ENCODE results near the gene KDM1B. TPM values are rescaled to one million over a fixed set of nuclear protein-coding genes. Genes with fewer than 3 reads are reported as not detected.
"Not testable (repeated sequence)": the region's sequence is repeated elsewhere in the genome, so short reads cannot be mapped to it uniquely, and the experiment has no call there.

Gene KDM1B
- total RNA-seq, 1 experiment from 2014 or later = 25.0 TPM

GRCh38 chr6:18233770-18234169, 78.5 kb downstream of the KDM1B start:
- H3K27me3 ChIP-seq (ENCODE audit: low read length); H3K9me2 ChIP-seq (replicated peaks; ENCODE audit: low read length); ATAC-seq; H3K27ac ChIP-seq (ENCODE audit: low read length); H3K9me3 ChIP-seq (ENCODE audit: low read length); POLR2A ChIA-PET (ENCODE audit: unreplicated experiment); H3K4me1 ChIP-seq (ENCODE audit: insufficient read depth, low read length); H3F3A ChIP-seq (ENCODE audit: low read length, unreplicated experiment); intact Hi-C loops (cut with micrococcal nuclease); DNase-seq; H4K20me1 ChIP-seq (ENCODE audit: low read length); H3K9ac ChIP-seq (ENCODE audit: low read length); H2AFZ ChIP-seq (ENCODE audit: low read length); BruUV-seq (replicated peaks); CTCF ChIA-PET; H3K4me3 ChIP-seq (ENCODE audit: low read length); H3K4me2 ChIP-seq (ENCODE audit: low read length): not testable (repeated sequence)
- Histone ChIP-seq H3K36me3 (ENCODE audit: low read depth, low read length) (peaks cover 48% of the 10 kb centered on the region), H3K79me2 (ENCODE audit: low read length) (peaks cover 48% of the 10 kb centered on the region)

- no peaks in the 10 kb centered on the region for H3K9me3 ChIP-seq (ENCODE audit: low read length)
- ATAC-seq (no peak), DNase-seq (no peak)
- ChIA-PET CTCF (no interaction called here), POLR2A (ENCODE audit: unreplicated experiment) (no interaction called here)
- H3K4me3 ChIP-seq (ENCODE audit: low read length) = no peak overlapping the region
- intact Hi-C loops (cut with micrococcal nuclease) = no loop called here
- no peak overlapping the region for H2AFZ ChIP-seq (ENCODE audit: low read length)
- no peak overlapping the region for H3K4me2 ChIP-seq (ENCODE audit: low read length)
- no peaks in the 10 kb centered on the region for H3K4me1 ChIP-seq (ENCODE audit: insufficient read depth, low read length)
- no peak overlapping the region for H3K9ac ChIP-seq (ENCODE audit: low read length)
- no peaks in the 10 kb centered on the region for H3F3A ChIP-seq (ENCODE audit: low read length, unreplicated experiment)
- H3K36me3 ChIP-seq (ENCODE audit: low read depth, low read length) = peaks cover 49% of the 10 kb centered on the region
- no TSS peak for BruUV-seq (replicated peaks)
- peaks cover 50% of the 10 kb centered on the region for H3K79me2 ChIP-seq (ENCODE audit: low read length)
- H3K9me2 ChIP-seq (replicated peaks; ENCODE audit: low read length) = no peaks in the 10 kb centered on the region
- no peaks in the 10 kb centered on the region for H3K27me3 ChIP-seq (ENCODE audit: low read length)
- peaks cover 6% of the 10 kb centered on the region; the same call in 1 of the 2 replicates for H4K20me1 ChIP-seq (ENCODE audit: low read length)
- TF ChIP-seq EZH2 (IDR thresholded peaks at IDR 0.05; ENCODE audit: low read length, unreplicated experiment) = no peak
- TF ChIP-seq EZH2phosphoT487 (IDR thresholded peaks at IDR 0.05; ENCODE audit: borderline replicate concordance, low read length) = no peak
- no peak for TF ChIP-seq CTCF (conservative IDR thresholded peaks at IDR 0.05; ENCODE audit: low read depth, low read length)
- H3K27ac ChIP-seq (ENCODE audit: low read length) = no peak overlapping the region
Measured at GRCh38 chr6:18234564-18234963, 79.3 kb downstream of the KDM1B start.

GRCh38 chr6:18235524-18235923, 80.3 kb downstream of the KDM1B start:
- no peak for DNase-seq
- Histone ChIP-seq H3K27ac (ENCODE audit: low read length) (no peak overlapping the region), H3K27me3 (ENCODE audit: low read length) (no peaks in the 10 kb centered on the region), H3K9me2 (replicated peaks; ENCODE audit: low read length) (no peaks in the 10 kb centered on the region), H3K4me1 (ENCODE audit: insufficient read depth, low read length) (no peaks in the 10 kb centered on the region), H3K9ac (ENCODE audit: low read length) (no peak overlapping the region), H3K4me3 (ENCODE audit: low read length) (no peak overlapping the region), H3F3A (ENCODE audit: low read length, unreplicated experiment) (no peaks in the 10 kb centered on the region), H4K20me1 (ENCODE audit: low read length) (peaks cover 9% of the 10 kb centered on the region), H3K9me3 (ENCODE audit: low read length) (no peaks in the 10 kb centered on the region), H2AFZ (ENCODE audit: low read length) (no peak overlapping the region), H3K36me3 (ENCODE audit: low read depth, low read length) (peaks cover 54% of the 10 kb centered on the region), H3K4me2 (ENCODE audit: low read length) (no peak overlapping the region), H3K79me2 (ENCODE audit: low read length) (peaks cover 59% of the 10 kb centered on the region)
- CTCF ChIA-PET = no interaction called here
- intact Hi-C loops (cut with micrococcal nuclease) = no loop called here
- no peak for ATAC-seq
- TF ChIP-seq CTCF (conservative IDR thresholded peaks at IDR 0.05; ENCODE audit: low read depth, low read length) (no peak), EZH2 (IDR thresholded peaks at IDR 0.05; ENCODE audit: low read length, unreplicated experiment) (no peak), EZH2phosphoT487 (IDR thresholded peaks at IDR 0.05; ENCODE audit: borderline replicate concordance, low read length) (no peak)
- BruUV-seq (replicated peaks) = no TSS peak
- POLR2A ChIA-PET (ENCODE audit: unreplicated experiment) = no interaction called here
